Stomach (tissue), 9 donors: Measurements from ENCODE around the gene DMWD. TPM values are rescaled to one million over a fixed set of nuclear protein-coding genes. Genes with fewer than 3 reads are reported as not detected.

Experiments
- DNase-seq, 2 donors: peaks; one replicate each; pipeline versions ENCODE4 v3.0.0 to v3.0.0-alpha.2; 2013 to 2019
- H3K27ac ChIP-seq, 5 donors: fragments of 200-600 bp in 4 of 5; sonication (generic) in 4 of 5; one replicate each; pipeline ENCODE4 v1.5.1; 2013 to 2019; ENCODE audit warnings: mild to moderate bottlenecking in 1 of 5, moderate library complexity in 1 of 5
- H3K27me3 ChIP-seq, 3 donors: fragments of 200-600 bp; sonication (generic); one replicate each; pipeline ENCODE4 v1.5.1; 2017 to 2019; ENCODE audit warnings: mixed run types in 1 of 3
- H3K36me3 ChIP-seq, 4 donors: fragments of 200-600 bp; sonication (generic); 1 replicate in 3 of 4; 2 replicates in 1 of 4; pipeline ENCODE4 v1.5.1; 2016 to 2019
- H3K4me1 ChIP-seq, 4 donors: fragments of 200-600 bp; sonication (generic); one replicate each; pipeline ENCODE4 v1.5.1; 2016 to 2019
- H3K4me3 ChIP-seq, 4 donors: fragments of 200-600 bp; sonication (generic) in 3 of 4; one replicate each; pipeline ENCODE4 v1.5.1; 2016 to 2019; ENCODE audit warnings: mild to moderate bottlenecking in 1 of 4
- H3K9me3 ChIP-seq, 4 donors: fragments of 200-600 bp; sonication (generic); one replicate each; pipeline ENCODE4 v1.5.1; 2016 to 2019
- EP300 ChIP-seq: sonication (generic); formaldehyde crosslinking; IDR thresholded peaks from one replicate; pipeline ENCODE4 v1.6.1; 2017; ENCODE audit warnings: antibody characterized with exemption
- POLR2A ChIP-seq, 4 donors: fragments of 450-650 bp; IDR thresholded peaks; one replicate each; pipeline ENCODE4 v1.6.1; 2016; ENCODE audit warnings: antibody characterized with exemption in 4 of 4, control low read depth in 2 of 4, mild to moderate bottlenecking in 1 of 4, moderate library complexity in 1 of 4
- POLR2AphosphoS5 ChIP-seq, 3 donors: sonication (generic); formaldehyde crosslinking; IDR thresholded peaks; one replicate each; pipeline ENCODE4 v1.6.1; 2016; ENCODE audit warnings: antibody characterized with exemption in 3 of 3
- WGBS, 5 donors: extraction: QIAGEN DNeasy Blood & Tissue Kit in 3 of 5; methylation state at CpG; one replicate each; pipeline versions ENCODE4 v1.1.5 to v1.1.7; 2013 to 2018; 5-methylcytosine and 5-hydroxymethylcytosine counted together
- intact Hi-C: fragments of 100-400 bp; cut with DNase I; formaldehyde crosslinking; loops from one replicate; pipeline ENCODE4 v1.15.1; 2023; ENCODE audit warnings: low total_unique reads
- polyA plus RNA-seq, 3 donors: library from polyadenylated mRNA; stranded (reverse); fragments of 200-250 nt; gene quantifications; one replicate each; pipeline ENCODE4 v1.2.3, GENCODE V29; 2013
- total RNA-seq, 5 donors: library from RNA; depleted of rRNA; stranded (reverse); fragments of >200 nt; gene quantifications; one replicate each; pipeline versions ENCODE4 v1.1.0 to v1.2.3, GENCODE V29; 2014 to 2016
- TF ChIP-seq, protein P1 (sequence below), 7 experiments: fragments of 450-650 bp in 4 of 7; fragments of 200-600 bp in 3 of 7; sonication (generic) in 3 of 7; IDR thresholded peaks; one replicate each; pipeline ENCODE4 v1.5.1; 2016 to 2019; ENCODE audit warnings: antibody characterized with exemption in 7 of 7, control low read depth in 2 of 7, mild to moderate bottlenecking in 1 of 7
- donor health status: healthy with polysubstance abuse.
- donor health status: Bipolar disorder and iron deficiency.
- donor health status: healthy.

DMWD gene
- total and polyA plus RNA-seq, 8 donors = 5.3 to 52.1 (median 17.2) TPM

DNA sequence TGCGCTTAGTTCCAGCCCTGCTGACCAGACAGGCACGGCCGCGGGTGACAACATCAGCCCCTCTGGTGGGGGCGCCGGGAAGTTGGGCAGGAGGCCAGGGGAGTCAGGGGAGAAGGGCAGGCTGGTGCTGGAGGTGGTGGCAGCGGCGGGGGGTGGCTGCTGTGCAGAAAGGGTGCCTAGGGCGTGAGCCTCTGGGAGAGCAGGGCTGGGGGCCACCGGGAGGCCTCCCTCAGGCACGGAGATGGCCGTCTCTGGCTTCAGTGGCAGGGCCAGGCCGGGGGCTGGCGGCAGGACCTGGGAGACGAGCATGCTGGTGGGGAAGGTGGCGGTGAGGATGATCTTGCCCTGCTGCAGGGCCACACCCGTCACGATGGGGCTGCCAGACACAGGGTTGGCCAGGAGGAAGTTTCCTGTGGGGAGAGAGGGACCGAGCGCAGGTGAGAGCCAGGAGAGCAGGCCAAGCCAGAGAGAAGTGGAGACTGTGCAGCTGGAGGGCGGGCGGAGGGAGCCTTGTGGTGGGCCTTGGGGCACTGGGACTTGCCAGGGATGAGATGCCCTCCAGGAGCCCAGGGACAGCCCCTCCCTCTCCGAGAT, 26.8 kb downstream of the DMWD start:
- peak overlapping the region in 4 of 5 donors; percentile 89 to 97 (median 94) for H3K27ac ChIP-seq
- H3K4me3 ChIP-seq = peak overlapping the region in 2 of 4 donors; percentile 81 to 85
- H3K36me3 ChIP-seq = no peaks in the 10 kb centered on the region
- no peaks in the 10 kb centered on the region for H3K9me3 ChIP-seq
- H3K4me1 ChIP-seq = peaks cover 35 to 64% (median 57%) of the 10 kb centered on the region in 4 donors
- intact Hi-C loops = no loop called here
- TF ChIP-seq POLR2A (IDR thresholded peaks at IDR 0.05) (no peak), EP300 (no peak), POLR2AphosphoS5 (IDR thresholded peaks at IDR 0.05) (no peak)
- TF ChIP-seq, protein P1, sequence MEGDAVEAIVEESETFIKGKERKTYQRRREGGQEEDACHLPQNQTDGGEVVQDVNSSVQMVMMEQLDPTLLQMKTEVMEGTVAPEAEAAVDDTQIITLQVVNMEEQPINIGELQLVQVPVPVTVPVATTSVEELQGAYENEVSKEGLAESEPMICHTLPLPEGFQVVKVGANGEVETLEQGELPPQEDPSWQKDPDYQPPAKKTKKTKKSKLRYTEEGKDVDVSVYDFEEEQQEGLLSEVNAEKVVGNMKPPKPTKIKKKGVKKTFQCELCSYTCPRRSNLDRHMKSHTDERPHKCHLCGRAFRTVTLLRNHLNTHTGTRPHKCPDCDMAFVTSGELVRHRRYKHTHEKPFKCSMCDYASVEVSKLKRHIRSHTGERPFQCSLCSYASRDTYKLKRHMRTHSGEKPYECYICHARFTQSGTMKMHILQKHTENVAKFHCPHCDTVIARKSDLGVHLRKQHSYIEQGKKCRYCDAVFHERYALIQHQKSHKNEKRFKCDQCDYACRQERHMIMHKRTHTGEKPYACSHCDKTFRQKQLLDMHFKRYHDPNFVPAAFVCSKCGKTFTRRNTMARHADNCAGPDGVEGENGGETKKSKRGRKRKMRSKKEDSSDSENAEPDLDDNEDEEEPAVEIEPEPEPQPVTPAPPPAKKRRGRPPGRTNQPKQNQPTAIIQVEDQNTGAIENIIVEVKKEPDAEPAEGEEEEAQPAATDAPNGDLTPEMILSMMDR (IDR thresholded peaks at IDR 0.05) = no peak
- no peak for DNase-seq
- 68 to 78% (median 72%) methylated on average over 16 to 23 of the region's 23 CpGs for WGBS, 5 donors
- H3K27me3 ChIP-seq = peaks cover 0 to 22% (median 0%) of the 10 kb centered on the region in 3 donors

DNA sequence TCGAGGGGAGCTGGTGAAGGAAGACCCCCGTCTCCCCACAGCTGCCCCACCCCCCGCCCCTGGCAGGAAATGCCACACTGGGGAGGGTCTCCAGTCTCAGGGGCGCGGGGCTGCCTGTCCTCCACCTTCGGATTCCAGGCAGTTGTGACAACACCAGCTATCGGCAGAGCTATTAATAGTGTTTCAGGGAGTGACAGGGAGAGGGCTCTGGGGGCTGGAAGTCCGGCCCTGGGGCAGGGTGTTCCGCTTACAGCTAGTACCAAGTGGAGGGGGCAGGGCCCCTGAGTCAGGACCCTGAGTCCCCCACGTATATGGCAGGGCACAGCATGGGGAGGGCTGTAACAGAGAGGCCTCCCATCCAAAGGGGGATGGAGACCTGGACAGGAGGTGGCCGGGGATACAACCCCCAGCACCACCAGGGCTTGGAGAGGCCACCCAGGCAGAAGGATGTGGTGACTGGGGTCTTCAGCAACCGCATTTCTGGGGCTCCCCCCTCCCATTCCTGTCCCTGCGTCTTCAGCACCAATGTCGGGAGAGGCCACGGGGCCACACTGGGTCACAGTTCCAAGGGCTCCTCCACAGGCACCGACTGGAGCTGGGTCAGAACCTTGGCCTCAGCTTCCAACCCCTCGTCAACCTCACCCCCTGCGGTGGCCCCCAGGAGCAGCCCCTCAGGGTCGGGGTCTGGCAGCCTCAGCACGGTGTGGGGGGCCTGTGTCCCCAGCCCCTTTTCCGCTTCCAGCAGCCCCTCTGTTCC, 27.5 kb downstream of the DMWD start:
- no peaks in the 10 kb centered on the region for H3K36me3 ChIP-seq
- 48 to 61% (median 51%) methylated on average over 17 to 21 of the region's 21 CpGs for WGBS, 5 donors
- DNase-seq = peak in 1 of 2 donors; percentile 58
- no peaks in the 10 kb centered on the region for H3K9me3 ChIP-seq
- peaks cover 0 to 20% (median 0%) of the 10 kb centered on the region in 3 donors for H3K27me3 ChIP-seq
- TF ChIP-seq, protein P1 (IDR thresholded peaks at IDR 0.05) = no peak
- TF ChIP-seq EP300 = no peak
- TF ChIP-seq POLR2AphosphoS5 (IDR thresholded peaks at IDR 0.05) = no peak
- TF ChIP-seq POLR2A (IDR thresholded peaks at IDR 0.05) = no peak
- H3K4me3 ChIP-seq = no peak overlapping the region
- intact Hi-C loops = no loop called here
- H3K27ac ChIP-seq = peak overlapping the region in 4 of 5 donors; percentile 89 to 97 (median 94)
- peaks cover 33 to 58% (median 51%) of the 10 kb centered on the region in 4 donors for H3K4me1 ChIP-seq

DNA sequence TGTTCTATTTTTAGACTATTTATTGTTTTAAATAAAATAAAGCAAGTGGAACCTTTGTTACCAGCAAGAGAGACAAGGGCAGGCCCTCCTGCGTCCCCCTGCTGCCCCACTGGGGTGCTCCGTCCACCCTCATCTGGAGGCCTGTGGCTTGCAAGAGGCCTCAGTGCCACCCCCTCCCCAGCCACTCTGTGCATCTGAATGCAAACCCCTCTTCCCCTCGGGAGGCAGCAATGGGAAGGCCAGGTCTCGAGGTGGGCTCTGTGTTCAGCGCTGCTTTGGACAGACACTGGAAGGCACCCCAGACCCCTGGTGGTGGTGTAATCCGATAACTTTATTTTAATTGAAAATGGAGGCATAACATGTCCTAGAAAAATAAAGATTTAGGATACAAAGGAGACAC, 28.2 kb downstream of the DMWD start:
- Histone ChIP-seq H3K27me3 (peaks cover 0 to 20% (median 0%) of the 10 kb centered on the region in 3 donors), H3K27ac (peak overlapping the region in 4 of 5 donors; percentile 89 to 97 (median 94)), H3K4me1 (peaks cover 33 to 51% (median 48%) of the 10 kb centered on the region in 4 donors), H3K9me3 (no peaks in the 10 kb centered on the region), H3K4me3 (no peak overlapping the region), H3K36me3 (no peaks in the 10 kb centered on the region)
- TF ChIP-seq POLR2AphosphoS5 (IDR thresholded peaks at IDR 0.05) (no peak), POLR2A (IDR thresholded peaks at IDR 0.05) (no peak), EP300 (no peak)
- TF ChIP-seq, protein P1 (IDR thresholded peaks at IDR 0.05) = no peak
- intact Hi-C loops = no loop called here
- DNase-seq = no peak
- 49 to 70% (median 52%) methylated on average over 6 of the region's 6 CpGs for WGBS, 5 donors

DNA sequence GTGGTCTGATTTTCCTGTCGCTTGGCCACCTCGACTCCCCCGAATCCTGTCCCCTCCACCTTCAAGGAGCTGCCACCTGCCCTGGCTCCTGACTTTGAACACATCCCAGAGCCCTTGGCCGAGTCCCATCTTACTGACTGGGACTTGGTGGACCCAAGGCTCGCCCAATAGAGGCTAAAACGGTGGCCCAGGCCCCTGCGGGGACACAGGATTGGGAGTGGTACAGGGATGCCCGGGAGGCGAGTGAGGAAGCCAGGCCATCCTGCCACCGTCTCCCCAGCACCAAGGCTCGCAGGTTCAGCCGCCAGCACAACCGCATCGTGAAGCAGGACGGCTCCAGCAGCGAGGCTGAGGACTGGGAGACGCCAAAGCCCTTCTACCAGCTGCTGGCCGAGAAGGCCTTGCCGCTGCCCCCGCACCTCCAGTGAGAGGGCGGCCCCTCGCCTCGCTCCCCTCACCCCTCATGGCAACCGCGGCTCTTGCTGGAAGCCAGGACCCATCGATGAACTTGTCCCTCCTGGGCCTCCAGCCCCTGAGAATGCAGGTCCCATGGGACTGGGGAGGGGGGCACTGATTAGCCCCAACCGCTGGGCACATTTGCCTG, 28.9 kb downstream of the DMWD start:
- peak in 1 of 2 donors; percentile 52 for DNase-seq
- intact Hi-C loops = no loop called here

More for the DNA sequence above, 28.9 kb downstream of the DMWD start:
- peaks cover 33 to 49% (median 46%) of the 10 kb centered on the region in 4 donors for H3K4me1 ChIP-seq
- H3K27ac ChIP-seq = peak overlapping the region in 2 of 5 donors; percentile 15 to 97
- H3K27me3 ChIP-seq = peaks cover 0 to 20% (median 0%) of the 10 kb centered on the region in 3 donors
- H3K36me3 ChIP-seq = no peaks in the 10 kb centered on the region
- H3K9me3 ChIP-seq = no peaks in the 10 kb centered on the region
- H3K4me3 ChIP-seq = no peak overlapping the region
- 37 to 56% (median 45%) methylated on average over 20 to 27 of the region's 27 CpGs for WGBS, 5 donors
- TF ChIP-seq POLR2A (IDR thresholded peaks at IDR 0.05) = no peak
- no peak for TF ChIP-seq EP300
- TF ChIP-seq, protein P1 (IDR thresholded peaks at IDR 0.05) = no peak
- no peak for TF ChIP-seq POLR2AphosphoS5 (IDR thresholded peaks at IDR 0.05)
